Bone marrow (tissue), 2 donors: Measurements from ENCODE around the gene CDYL2.

Source experiments
- DNase-seq, 2 donors: peaks; one replicate each; lab custom pipeline; 2025; lab: John Stamatoyannopoulos, UW

The CDYL2 gene

DNA sequence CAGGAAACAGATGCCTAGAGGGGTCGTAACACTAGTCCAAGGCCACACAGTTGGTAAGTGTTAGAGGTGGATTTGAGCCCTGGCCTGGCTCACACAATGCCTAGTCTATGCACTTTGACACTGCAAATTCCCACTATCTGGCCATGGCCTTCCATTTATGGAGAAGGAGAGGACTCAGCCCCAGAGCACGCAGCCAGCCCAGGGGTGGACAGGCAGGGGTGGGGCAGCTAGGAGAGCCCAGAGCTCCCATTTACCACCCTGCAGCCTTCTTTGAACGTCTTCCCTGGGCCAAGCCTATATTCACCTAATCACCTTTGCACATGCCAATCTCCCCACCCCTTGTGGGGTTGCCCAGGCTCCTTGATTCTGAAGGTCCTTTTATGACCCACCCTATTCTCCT lies 182.4 kb downstream of the CDYL2 start:
- no peak for DNase-seq

DNA sequence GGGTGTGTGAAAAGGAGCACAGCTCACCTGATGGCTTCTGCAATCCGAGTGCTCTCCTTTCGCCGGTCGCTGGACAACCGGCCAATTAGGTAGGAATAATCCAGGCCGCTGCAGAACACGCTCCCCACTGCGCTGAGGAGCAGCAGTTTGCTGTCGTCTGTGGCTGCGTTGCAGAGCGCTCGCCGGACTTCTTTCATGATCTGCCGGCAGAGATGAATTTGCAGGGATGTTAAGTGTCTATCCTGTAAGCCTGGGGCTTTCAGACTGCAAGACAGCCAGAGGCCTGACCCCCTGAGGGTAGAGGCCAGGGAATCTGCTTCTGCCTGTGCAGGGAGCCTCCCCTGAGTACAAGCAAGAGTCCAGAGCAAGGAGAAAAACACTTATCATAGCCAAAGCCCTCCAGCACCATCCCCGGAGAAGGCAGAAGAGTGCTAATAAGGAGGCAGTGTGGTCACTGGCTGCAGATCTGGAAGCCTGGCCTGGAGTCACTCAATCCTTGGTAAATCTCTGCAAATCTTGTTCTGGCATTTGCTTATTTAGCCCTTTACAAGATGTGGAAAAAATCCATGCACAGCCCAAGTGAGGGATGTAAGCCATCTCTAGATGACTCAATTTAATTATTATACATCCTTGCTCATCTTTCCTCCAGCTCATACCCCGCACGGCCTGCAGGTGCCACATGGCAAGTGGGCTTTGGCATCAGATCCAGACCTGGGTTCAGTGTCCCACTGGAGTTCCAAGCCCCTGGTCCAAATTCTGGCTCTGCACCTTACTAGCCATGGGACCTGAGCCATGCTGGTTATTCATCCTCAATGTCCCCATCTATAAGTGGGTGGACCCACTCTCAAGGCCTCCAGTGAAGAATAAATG lies 183.4 kb downstream of the CDYL2 start:
- DNase-seq = no peak

DNA sequence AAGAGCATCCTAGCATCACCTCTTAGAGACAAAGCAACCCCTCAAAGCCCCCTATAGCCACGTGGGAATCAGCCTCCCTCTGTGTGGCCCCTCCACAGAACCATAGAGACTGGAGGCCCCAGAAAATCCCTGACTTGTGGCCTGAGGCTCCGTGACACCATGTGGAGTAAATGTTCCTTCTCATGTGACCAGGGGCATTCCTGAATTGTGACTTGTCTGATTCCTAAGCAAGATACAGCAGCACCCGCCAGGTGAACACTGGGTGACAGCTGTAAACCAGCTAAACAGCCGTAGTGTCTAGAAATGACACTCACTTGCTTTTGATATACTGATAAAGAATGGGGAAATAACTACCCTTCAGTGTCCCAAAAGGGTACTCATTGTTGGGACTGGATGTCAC lies 184.6 kb downstream of the CDYL2 start:
- no peak for DNase-seq

DNA sequence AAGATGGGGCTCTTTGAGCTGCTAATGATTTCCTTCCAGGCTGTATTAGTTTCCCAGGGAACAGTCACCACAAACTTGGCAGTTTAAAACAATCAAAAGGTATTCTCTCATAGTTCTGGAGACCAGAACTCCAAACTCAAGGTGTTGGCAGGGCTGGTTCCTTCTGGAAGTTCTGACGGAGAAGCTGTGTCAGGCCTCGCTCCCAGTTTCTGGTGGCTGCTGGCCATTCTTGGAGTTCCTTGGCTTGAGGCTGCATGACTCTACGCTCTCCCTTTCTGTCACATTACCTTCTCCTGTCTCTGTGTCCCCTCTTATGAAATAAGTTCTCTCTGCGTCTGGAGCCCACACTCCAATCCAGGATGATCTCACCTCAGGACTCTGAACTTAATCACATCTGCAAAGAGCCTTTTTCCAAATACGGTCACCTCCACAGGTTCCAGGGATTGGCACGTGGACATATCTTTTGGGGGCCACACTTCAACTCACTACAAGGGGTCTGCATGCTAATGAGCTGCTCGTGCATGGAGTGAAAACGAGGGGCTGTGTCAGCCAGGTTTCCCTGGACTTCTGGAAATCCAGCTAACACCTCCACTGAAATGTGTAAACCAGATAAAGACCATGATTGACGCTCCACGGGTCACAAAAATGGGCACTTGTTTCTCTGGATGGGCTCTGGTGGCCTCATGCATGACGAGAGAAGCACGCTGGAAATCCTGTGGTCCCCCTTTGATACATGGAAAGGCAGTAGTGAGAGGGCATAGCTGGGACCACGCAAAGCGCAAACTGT lies 185.3 kb downstream of the CDYL2 start:
- DNase-seq = no peak

DNA sequence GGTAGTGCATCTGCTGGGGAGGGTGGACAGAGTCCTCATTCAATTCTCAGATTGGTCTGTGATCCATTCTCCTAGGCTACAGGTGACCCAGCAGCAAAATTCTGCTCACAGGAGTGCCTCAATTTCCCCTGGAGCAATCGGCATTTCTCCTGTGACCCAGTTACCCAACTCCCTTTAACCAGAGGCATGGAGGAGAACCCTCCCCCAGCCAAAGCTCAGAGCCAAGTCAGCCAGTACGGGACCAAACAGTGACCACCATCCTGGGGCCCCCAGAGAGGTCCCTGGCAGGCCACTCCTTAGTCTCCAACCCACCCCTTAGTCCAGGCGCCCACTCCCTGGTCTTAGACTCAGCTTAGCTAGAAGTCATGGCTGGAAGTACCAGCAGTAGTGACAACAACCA lies 188.0 kb downstream of the CDYL2 start:
- no peak for DNase-seq

DNA sequence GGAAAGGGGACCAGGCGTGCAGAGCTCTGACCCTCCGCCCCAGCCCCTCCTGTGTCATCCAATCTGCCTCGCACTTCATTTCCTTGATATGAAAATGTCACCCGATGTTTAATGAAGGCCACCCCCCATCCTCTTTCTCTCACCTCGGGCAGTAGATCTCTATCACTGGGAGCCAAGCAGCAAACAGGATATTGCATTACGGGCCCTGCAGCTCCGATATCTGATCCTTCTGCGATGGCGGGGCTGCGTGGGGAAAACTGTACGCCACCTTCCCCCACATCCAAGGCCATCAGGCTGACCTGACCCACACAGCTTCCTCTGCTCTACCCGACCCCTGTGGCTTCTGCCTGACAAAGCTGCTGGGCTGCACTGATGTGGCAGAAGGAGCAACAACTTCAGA lies 188.7 kb downstream of the CDYL2 start:
- DNase-seq = no peak

DNA sequence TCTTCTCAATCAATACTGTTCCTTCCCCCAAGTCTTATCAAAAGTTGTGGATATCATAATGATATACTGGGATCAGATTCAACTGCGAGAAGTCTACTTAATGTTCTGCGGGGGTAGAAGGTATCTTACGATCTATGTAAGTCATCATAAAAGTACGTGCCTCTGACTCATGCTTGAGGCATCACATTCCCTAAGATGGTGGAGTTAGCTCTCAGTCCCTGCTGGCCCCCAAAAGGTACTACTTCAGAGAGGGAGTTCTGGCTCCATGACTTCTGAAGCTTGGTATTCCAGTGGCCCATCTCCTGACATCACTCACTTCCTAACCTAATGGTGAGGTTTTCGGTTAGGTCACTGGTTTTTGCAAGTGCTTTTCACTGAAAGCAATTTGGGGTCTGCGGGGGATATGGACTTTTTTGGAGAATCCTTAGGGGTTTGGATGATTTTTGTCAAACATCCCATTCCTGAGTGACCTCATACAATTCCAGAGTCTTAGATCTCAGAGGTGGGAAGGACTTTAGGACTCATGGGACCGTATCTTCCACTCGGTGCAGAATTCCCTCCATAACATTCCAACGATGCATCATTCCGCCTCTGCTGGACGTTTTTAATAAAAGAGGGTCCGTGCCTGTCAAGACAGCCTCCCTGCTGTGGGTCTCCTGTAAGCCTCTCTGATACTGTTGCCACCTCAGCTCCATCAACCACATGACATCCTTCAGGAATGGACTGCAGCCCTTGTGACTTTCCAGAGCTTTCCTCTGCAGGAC lies 189.3 kb downstream of the CDYL2 start:
- no peak for DNase-seq

DNA sequence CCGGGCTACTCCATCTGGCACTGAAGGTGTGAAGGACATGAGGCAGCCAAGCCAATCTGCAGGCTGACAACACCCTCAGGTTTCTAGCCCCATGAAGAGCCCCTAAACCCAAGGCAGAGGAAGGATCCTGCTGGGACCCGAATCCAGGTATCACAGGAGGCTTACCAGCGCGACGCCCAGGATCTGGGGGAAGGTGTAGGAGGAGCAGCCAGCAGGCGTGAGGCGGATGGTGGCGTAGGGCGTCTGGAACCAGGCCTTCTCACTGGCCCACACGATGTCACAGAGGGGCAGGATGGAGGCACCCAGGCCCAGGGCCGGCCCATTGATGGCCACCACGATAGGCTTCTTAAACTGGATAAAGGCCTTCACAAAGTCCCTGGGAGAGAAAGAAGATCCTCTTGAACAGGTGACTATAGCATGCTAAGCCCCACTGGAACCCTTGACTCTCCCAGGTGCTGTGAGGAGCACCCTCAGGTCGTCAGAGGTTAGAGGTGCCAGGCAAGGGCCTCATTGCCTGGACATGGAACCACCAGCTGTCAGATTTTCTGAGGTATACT lies 191.9 kb downstream of the CDYL2 start:
- no peak for DNase-seq

DNA sequence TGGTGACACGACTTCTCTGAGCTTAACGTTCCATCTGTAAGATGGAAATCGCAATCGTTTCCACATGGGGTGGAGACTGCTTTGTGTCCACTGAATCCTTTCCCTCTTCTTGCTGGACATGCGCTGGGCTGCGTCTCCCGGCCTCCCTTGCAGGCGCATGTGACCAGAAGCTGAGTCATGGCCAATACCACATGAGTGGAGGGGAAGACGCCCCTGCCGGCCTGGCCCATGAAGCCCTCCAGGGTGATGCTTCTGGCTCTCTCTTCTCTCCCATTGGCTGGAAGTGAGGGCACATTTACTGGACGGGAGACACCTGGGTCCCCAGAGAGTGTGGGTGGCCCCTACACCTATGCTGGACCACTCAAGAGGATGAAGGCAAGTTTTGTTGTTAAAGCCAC lies 192.5 kb downstream of the CDYL2 start:
- DNase-seq = no peak

DNA sequence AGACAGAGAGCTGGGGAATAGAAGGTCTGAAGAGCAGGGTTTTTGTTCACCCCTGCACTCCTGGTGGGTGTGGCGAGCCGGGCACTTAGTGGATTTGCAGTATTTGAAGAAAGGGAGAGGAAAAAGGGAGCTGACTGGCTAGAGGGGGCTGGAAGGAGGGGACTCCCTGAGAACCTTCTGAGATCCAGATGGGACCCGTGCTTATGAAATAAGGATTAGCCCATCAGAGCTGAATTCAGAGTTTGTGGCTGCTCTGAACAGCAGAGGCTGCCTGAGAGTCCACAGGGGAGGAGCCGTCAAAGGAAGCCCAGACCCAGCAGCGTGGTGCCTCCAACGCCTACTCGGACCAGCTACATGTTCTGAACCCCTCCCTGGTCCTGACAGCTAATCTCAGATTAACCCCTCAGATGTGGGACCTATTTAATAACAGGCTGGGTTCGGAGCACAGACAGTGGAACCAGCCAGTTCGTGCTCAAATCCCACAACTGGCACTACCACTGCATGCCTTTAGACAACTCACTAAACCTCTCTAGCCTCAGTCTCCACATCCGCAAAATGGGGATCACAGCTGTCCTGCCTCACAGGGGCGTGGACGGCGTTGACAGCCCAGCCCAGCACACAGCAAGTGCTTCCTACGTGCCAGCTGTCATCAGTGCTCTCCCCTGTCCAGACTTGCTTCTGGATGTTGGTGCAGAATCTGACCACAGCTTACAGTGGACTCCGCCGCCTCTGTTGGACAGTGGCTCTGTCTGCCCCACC lies 193.0 kb downstream of the CDYL2 start:
- DNase-seq = no peak

DNA sequence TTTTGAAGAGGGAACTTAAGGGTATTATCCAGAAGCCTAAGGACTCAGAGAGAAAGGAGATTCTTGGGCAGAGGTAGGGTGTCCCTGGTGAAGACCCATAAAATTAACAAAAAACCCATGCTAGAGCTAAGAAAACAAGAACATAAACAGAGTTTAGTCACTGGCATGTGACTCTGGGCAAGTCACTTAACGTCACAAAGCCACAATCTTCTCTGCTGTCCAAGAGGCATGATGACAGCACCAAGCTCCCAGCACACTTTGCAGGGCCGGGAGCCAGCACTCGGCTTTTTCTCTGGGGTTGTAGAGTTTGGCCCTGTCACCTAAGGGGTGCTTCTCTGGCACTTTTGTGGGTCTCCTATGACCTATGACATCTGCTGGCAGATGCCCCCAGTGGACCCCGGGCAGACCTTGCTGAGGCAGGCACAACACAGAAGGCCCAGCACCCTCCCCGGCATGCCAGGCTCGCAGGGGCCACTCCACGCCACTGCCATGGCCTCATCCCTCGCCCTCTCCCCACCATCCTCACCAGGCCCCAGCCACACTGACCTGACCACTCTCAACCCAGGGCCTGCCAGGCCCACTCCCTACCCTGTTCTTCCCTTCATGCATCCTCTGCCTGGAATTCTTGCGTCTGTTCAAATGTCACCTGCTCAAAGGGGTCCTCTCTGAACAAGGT lies 193.8 kb downstream of the CDYL2 start:
- DNase-seq = no peak

DNA sequence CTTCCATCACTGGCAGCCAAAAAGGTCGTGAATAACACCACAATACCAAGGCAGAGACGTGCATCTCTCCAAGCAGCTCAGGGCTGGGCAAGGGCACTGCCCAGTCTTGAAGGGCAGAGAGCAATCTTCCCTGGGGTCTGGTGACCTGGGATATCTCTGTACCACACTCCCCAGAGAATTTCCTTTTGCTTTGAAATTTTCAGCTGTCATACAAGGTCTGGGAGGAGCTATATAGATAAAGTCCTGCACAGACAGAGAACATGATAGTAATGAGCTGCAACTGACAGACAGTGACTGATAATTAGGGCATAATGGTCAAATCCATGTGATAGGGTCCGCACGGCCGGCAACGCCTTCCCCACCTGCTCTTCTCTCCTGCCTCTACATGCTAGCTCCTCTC lies 195.5 kb downstream of the CDYL2 start:
- DNase-seq = no peak

DNA sequence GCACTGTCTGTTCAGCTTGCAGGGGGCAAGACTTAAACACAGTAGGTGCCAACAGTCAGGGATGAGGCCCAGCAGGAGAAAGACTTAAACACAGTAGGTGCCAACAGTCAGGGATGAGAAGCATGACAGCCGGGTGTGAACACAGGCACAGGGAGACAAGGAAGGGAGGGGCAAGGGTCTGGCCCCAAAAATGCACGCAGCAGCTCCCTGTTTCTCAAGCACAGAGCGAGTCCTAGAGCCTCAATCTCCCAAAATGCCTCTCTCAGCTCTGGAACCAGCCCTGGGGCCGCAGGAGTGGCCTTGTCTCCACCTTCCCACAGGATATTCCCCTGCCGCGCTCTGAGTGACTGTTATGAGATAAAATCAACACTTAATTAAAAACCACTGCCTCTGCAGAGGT lies 197.2 kb downstream of the CDYL2 start:
- no peak for DNase-seq

DNA sequence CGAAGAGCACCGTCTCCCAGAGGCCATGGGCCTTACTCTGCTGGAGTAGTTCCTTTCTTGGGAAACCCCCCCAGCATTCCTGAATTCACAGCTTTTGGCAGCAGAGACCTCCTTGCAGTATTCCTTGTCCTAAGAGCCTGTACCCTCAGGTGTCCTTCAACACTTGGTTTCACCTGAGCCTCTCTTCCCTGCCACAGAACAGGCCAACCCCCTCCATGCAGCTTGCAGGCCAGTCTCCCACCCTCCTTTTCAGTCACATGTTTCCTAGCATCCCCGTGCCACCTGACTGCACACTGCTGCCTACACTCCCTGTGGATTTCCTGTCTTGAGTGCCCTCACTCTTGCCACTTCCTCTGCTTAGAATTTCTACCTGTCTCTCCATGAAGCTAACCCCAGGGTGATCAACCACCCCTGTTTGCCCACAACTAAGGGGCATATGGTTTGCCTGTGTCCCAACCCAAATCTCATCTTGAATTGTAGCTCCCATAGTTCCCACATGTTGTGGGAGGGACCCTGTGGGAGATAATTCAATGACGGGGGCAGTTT lies 198.1 kb downstream of the CDYL2 start:
- no peak for DNase-seq

DNA sequence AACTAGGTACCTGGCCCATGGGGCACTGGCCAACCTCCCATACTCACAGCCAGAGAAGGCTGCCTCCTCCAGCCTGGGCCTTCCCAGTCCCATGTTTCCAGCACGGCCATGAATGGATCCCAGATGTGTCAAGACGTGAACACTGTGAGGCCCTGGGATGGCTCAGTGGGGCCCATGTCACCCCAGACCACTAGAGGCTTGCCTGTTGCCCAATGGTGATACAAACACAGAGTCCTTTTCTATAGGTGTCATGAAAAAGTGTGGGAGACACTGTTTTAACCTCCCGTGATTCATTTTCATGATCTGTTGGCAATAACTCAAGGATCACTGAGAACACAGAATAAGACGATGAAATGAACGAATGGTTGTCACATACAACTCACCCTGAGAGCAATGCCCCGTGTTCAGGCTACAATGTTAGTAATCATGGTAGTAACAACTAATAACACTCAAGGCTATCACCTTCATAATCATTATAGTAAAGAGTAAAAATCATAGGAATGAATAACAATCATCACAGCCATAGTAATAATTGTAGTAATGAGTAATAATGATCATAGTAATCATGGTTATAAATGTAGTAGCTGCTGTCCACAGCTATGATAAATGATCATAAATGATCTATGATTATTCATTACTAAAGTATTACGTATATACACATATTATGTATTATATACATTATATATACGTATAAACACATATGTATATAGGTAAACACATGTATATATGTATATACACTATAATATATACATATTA lies 199.6 kb downstream of the CDYL2 start:
- no peak for DNase-seq

DNA sequence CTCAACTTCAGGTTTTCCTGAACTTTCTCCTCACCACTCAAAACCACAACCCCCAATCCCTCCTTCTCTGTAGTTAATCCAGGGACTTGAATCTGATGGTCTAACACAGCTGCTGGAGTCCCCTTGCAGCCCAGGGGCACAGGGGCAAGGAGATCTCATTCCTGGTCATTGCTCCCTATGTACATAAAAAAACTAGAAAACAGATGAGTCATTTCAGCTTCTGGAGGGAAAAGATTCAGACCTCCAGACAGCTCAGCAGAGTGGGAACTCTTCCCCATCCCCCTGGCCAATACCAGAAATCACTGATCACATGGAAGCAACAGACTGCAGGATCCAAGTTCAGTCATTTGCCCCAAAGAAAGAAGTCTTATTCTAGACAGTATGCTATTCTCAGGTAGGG lies 201.5 kb downstream of the CDYL2 start:
- no peak for DNase-seq

DNA sequence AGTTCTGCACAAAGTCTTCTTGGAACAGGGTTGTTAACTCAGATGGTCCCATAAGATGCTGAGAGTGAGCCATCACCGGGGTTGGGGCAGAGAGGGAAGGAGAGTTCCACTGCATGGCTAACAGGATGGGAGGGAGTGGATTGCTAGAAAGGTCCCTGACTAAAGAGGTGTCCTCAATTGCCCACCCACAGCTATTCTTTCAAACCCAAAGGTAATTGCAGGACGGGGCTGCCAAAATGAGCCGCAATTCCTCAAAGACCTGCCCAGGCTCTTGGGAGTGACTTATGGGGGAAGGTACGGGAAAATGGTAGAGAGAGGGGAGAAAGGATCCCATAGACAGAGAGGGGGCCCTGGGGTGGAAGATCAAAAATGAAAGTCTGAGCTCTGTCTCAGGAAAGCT lies 203.2 kb downstream of the CDYL2 start:
- no peak for DNase-seq

DNA sequence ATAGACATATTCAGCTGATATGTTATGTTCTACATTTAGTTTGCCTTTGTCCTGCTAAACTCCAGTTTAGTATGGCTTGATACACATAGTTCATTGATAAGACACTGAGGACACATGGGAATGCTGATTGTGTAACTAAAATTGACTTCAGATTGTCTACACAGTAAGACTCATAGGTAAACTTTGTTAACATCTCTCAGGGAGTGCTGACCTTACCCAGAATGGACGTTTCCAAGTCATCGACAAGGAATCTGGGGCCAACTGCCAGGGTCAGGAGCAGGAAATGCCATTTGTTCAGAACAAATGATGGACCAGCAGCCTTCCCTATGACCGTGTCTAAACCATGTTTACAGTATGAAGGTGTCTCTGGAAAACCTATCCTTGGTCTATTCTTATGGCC lies 204.9 kb downstream of the CDYL2 start:
- DNase-seq = no peak

DNA sequence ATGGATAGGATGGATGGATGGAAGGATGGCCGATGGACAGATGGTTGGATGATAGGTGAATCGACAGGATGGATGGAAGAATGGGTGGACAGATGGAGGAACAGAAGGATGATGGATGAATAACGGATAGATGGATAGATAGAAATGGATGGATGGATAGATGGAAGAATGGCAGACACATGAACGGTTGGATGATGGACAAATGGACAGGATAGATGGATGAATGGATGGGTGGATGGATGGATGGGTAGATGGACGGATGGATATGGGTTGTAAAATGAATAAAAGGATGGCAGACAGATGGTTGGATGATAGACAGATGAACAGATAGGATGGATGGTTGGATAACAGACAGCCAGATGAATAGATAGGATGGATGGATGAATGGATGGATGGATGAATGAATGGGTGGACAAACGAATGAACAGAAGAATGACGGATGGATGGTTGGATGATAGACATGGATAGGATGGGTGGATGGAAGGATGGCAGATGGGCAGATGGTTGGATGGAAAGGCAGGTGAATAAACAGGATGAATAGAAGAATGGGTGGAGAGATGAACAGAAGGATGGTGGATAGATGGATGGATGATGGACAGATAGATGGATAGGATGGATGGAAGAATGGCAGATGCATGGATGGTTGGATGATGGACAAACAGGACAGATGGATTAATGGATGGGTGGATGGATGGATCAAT lies 207.7 kb downstream of the CDYL2 start:
- DNase-seq = no peak
